ENCODE data around the gene MDM4. TPM values are rescaled to one million over a fixed set of nuclear protein-coding genes. Genes with fewer than 3 reads are reported as not detected.

The MDM4 gene
- total RNA-seq, 4 donors from 2014 or later = 15.1 to 44.0 (median 28.9) TPM

DNA sequence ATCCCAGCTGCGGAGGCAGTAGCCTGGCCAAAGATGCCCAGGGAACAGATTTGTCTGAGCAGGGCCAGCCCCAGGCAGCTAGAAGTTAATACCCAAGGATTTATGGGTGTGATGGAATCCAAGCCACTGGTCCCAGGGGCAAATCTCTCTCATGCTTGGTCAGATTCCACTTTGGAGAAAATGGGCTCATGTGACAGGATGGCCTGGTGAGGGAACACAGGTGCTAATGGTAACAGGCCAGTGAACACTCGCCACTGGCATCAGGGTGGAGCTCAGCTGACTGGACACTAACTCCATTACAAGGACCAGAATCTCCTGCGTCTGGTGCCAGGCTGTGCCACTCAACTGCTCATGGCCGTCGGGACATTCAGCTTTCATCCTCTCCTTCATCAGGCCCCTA is 12.0 kb downstream of the MDM4 start:
- peak overlapping the region; percentile 31 to 40 (median 34) for H3K27ac ChIP-seq
- DNase-seq = peak; percentile 32 to 65

DNA sequence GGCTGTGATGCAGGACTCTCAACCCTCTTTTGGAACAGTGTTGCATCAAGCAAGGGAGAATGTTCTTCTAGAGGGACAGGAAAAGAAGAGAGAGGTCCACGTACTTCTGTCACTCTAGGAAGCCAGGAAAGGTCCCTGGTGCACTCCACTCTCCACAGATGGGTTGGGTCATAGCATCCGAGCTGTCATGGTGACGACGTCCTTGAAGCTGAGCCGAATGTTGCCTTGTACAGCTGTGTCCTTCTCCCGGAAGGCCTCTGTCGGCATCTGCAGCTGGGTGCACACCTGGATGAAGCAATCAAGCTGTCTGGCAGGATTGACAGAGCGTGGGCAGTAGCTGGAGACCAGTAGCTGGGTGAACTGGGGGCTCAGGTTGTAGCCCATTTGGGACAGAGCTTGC is 12.5 kb downstream of the MDM4 start:
- Histone ChIP-seq H3K4me3 (no peak overlapping the region), H3K4me1 (no peaks in the 10 kb centered on the region), H3K36me3 (peaks cover 0 to 72% of the 10 kb centered on the region in 2 donors), H3K27me3 (no peaks in the 10 kb centered on the region), H3K9me3 (no peaks in the 10 kb centered on the region), H3K27ac (peak overlapping the region in 3 of 4 donors; percentile 33 to 40 (median 36))
- DNase-seq (no peak), ATAC-seq (no peak)
- no peak for TF ChIP-seq POLR2A (IDR thresholded peaks at IDR 0.05)
- TF ChIP-seq CTCF (IDR thresholded peaks at IDR 0.05 in 4 of 5, conservative IDR thresholded peaks at IDR 0.05 in 1 of 5) = no peak
- intact Hi-C loops (cut with DNase I; ENCODE audit: low total_unique reads) (no loop called here), in situ Hi-C loops (cut with MboI; ENCODE audit: low sequenced_read_pairs in 4 of 4) (loop anchor here in 1 of 4 donors (25.0 kb wide), 1 partner anchor 716 kb away; no protein-coding TSS in a partner anchor)

More for the DNA sequence above, 12.0 kb downstream of the MDM4 start:
- Histone ChIP-seq H3K9me3 (no peaks in the 10 kb centered on the region), H3K4me3 (no peak overlapping the region), H3K4me1 (no peaks in the 10 kb centered on the region), H3K36me3 (peaks cover 0 to 72% of the 10 kb centered on the region in 2 donors), H3K27me3 (no peaks in the 10 kb centered on the region)
- peak; percentile 85 for ATAC-seq
- TF ChIP-seq POLR2A (IDR thresholded peaks at IDR 0.05) (no peak), CTCF (IDR thresholded peaks at IDR 0.05 in 4 of 5, conservative IDR thresholded peaks at IDR 0.05 in 1 of 5) (no peak)
- in situ Hi-C loops (cut with MboI; ENCODE audit: low sequenced_read_pairs in 4 of 4) = loop anchor here in 1 of 4 donors (25.0 kb wide), 1 partner anchor 716 kb away; no protein-coding TSS in a partner anchor
- intact Hi-C loops (cut with DNase I; ENCODE audit: low total_unique reads) = no loop called here

DNA sequence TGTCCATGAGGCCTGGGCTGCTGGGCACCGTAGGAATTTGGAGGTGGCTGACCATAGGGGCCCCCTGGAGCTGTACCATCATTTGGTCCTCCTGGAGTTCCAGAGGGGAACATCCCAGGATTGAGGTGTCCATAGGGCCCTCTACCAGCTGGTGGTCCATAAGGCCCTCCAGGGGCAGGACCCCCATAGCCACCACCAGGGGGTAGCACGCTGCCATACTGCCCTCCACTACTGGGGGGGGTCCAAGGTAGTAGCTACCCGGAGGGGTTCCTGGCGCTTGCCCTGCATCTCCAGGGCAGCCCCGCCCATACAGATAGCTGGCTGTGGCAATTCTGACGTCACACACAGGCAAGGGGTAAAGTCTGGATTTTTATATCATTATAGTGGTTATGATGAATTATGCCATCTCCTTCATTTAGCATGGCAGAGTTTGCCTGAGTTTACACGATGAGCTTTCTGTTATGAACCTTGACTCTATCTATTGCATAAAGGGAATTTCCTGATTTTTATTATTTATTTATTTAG is 13.2 kb downstream of the MDM4 start:
- ATAC-seq (no peak), DNase-seq (no peak)
- TF ChIP-seq POLR2A (IDR thresholded peaks at IDR 0.05) (no peak), CTCF (IDR thresholded peaks at IDR 0.05 in 4 of 5, conservative IDR thresholded peaks at IDR 0.05 in 1 of 5) (no peak)
- intact Hi-C loops (cut with DNase I; ENCODE audit: low total_unique reads) (no loop called here), in situ Hi-C loops (cut with MboI; ENCODE audit: low sequenced_read_pairs in 4 of 4) (loop anchor here in 1 of 4 donors (25.0 kb wide), 1 partner anchor 717 kb away; no protein-coding TSS in a partner anchor)
- peaks cover 0 to 75% of the 10 kb centered on the region in 2 donors for H3K36me3 ChIP-seq
- H3K4me1 ChIP-seq = no peaks in the 10 kb centered on the region
- H3K27ac ChIP-seq = no peak overlapping the region
- no peaks in the 10 kb centered on the region for H3K9me3 ChIP-seq
- H3K27me3 ChIP-seq = no peaks in the 10 kb centered on the region
- no peak overlapping the region for H3K4me3 ChIP-seq

DNA sequence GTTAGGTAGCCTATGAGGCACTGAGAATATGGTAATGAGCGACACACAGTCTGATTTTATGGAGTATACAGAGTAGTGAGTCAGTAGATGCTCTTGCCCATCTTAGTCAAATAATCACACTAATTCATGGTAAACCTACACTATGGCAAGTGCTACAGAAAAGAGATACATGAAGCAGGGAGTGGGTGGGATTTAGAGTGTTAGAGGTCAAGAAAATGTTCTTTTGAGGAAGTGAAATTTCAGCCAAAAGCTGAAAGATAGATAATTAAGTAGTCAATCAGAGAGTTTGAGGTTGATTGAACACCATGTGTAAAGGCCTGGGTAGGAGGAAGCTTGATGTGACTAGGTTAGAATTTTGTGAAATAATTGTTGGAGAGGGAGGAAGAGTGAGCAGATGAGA is 14.7 kb downstream of the MDM4 start:
- ATAC-seq = no peak
- in situ Hi-C loops (cut with MboI; ENCODE audit: low sequenced_read_pairs in 4 of 4) = loop anchor here in 1 of 4 donors (25.0 kb wide), 1 partner anchor 719 kb away; no protein-coding TSS in a partner anchor

More for the DNA sequence above, 14.7 kb downstream of the MDM4 start:
- Histone ChIP-seq H3K36me3 (peaks cover 0 to 83% of the 10 kb centered on the region in 2 donors), H3K27me3 (no peaks in the 10 kb centered on the region), H3K4me1 (no peaks in the 10 kb centered on the region), H3K4me3 (no peak overlapping the region), H3K27ac (no peak overlapping the region), H3K9me3 (no peaks in the 10 kb centered on the region)
- no peak for DNase-seq
- TF ChIP-seq CTCF (IDR thresholded peaks at IDR 0.05 in 4 of 5, conservative IDR thresholded peaks at IDR 0.05 in 1 of 5) (no peak), POLR2A (IDR thresholded peaks at IDR 0.05) (no peak)
- intact Hi-C loops (cut with DNase I; ENCODE audit: low total_unique reads) = no loop called here

Data from gastrocnemius medialis (tissue), 4 donors.